ENCODE results near the gene RBM10.

Gene RBM10

DNA sequence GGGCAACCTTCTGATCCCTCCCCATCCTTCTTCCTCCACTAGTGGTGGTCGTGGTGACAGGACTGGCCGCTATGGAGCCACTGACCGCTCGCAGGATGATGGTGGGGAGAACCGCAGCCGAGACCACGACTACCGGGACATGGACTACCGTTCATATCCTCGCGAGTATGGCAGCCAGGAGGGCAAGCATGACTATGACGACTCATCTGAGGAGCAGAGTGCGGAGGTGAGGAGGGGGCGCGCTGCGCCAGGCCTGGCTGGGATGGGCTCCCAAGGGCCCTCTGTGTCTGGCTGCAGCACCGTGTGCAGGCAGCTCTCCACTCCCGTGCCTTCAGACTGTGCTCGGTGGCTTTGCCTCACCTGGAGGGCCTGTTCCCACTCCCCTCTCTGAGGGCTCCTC, 24.3 kb downstream of the RBM10 start:
- H3K36me3 ChIP-seq (ENCODE audit: control insufficient read depth in 1 of 2, insufficient read depth in 2 of 2, low read length in 2 of 2), result peaks cover 18 to 51% of the 10 kb centered on the region in 2 donors

DNA sequence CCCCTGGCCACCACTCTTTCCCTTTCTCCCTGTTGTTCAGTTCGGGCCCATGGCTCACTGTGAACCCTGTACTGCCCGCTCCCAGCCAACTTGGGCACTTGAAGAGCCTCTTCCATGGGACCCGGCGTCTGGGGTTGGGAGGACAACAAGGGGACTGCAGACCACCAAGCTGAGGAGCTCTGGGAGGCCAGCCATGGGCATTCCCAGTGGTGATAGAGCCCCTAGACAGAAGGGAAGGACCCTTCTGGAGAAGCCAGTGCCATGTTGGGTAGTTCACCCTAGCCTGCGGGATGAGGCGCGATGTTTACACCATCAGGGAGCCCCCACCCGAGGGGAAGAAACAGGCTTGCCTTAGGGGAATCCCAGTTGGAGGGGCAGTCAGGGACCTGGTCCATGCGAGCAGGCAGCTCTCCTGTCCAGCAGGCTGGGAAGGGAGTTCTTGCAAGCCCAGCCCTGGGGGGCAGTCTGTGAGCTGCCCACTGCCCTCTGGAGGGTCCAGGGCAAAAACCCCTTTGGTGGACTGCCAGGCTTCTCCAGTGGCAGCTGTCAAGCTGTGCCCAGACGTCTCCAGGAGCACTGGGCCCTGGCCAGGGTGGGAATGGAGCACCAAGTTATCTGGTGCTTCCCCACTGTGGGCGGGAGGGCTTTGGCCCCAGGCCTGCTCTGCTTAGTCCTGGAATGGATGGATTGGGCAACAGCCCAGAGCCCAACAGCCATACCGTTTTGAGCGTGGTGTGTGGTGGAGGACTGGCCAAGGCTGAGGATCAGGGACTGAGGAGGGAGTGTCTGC, 24.9 kb downstream of the RBM10 start:
- Histone ChIP-seq H3K27me3 (ENCODE audit: control insufficient read depth in 1 of 2, insufficient read depth in 2 of 2, low read length in 2 of 2) (no peaks in the 10 kb centered on the region), H3K27ac (ENCODE audit: low read depth, low read length) (no peak overlapping the region), H3K9ac (ENCODE audit: low read depth in 1 of 2, low read length in 2 of 2) (no peak overlapping the region), H3K4me1 (ENCODE audit: control insufficient read depth in 1 of 2, insufficient read depth in 2 of 2, low read length in 2 of 2) (no peaks in the 10 kb centered on the region), H3K36me3 (ENCODE audit: control insufficient read depth in 1 of 2, insufficient read depth in 2 of 2, low read length in 2 of 2) (peaks cover 18 to 48% of the 10 kb centered on the region in 2 donors), H3K4me3 (ENCODE audit: low read depth in 1 of 2, low read length in 2 of 2) (no peak overlapping the region), H3K9me3 (ENCODE audit: control insufficient read depth in 1 of 2, low read length in 2 of 2) (no peaks in the 10 kb centered on the region)

More for the DNA sequence above, 24.3 kb downstream of the RBM10 start:
- Histone ChIP-seq H3K27ac (ENCODE audit: low read depth, low read length) (no peak overlapping the region), H3K27me3 (ENCODE audit: control insufficient read depth in 1 of 2, insufficient read depth in 2 of 2, low read length in 2 of 2) (no peaks in the 10 kb centered on the region), H3K9ac (ENCODE audit: low read depth in 1 of 2, low read length in 2 of 2) (no peak overlapping the region), H3K4me1 (ENCODE audit: control insufficient read depth in 1 of 2, insufficient read depth in 2 of 2, low read length in 2 of 2) (no peaks in the 10 kb centered on the region), H3K4me3 (ENCODE audit: low read depth in 1 of 2, low read length in 2 of 2) (no peak overlapping the region), H3K9me3 (ENCODE audit: control insufficient read depth in 1 of 2, low read length in 2 of 2) (no peaks in the 10 kb centered on the region)

GRCh38 chrX:47170861-47171692, 26.1 kb downstream of the RBM10 start:
- Histone ChIP-seq H3K36me3 (ENCODE audit: control insufficient read depth in 1 of 2, insufficient read depth in 2 of 2, low read length in 2 of 2) (peaks cover 26 to 48% of the 10 kb centered on the region in 2 donors), H3K4me3 (ENCODE audit: low read depth in 1 of 2, low read length in 2 of 2) (no peak overlapping the region), H3K4me1 (ENCODE audit: control insufficient read depth in 1 of 2, insufficient read depth in 2 of 2, low read length in 2 of 2) (no peaks in the 10 kb centered on the region), H3K27ac (ENCODE audit: low read depth, low read length) (no peak overlapping the region), H3K27me3 (ENCODE audit: control insufficient read depth in 1 of 2, insufficient read depth in 2 of 2, low read length in 2 of 2) (no peaks in the 10 kb centered on the region), H3K9me3 (ENCODE audit: control insufficient read depth in 1 of 2, low read length in 2 of 2) (no peaks in the 10 kb centered on the region), H3K9ac (ENCODE audit: low read depth in 1 of 2, low read length in 2 of 2) (no peak overlapping the region)

- H3K9ac ChIP-seq (ENCODE audit: low read depth in 1 of 2, low read length in 2 of 2), result no peak overlapping the region
- H3K27ac ChIP-seq (ENCODE audit: low read depth, low read length), result no peak overlapping the region
- H3K4me1 ChIP-seq (ENCODE audit: control insufficient read depth in 1 of 2, insufficient read depth in 2 of 2, low read length in 2 of 2), result no peaks in the 10 kb centered on the region
- no peaks in the 10 kb centered on the region for H3K27me3 ChIP-seq (ENCODE audit: control insufficient read depth in 1 of 2, insufficient read depth in 2 of 2, low read length in 2 of 2)
- no peak overlapping the region for H3K4me3 ChIP-seq (ENCODE audit: low read depth in 1 of 2, low read length in 2 of 2)
- H3K36me3 ChIP-seq (ENCODE audit: control insufficient read depth in 1 of 2, insufficient read depth in 2 of 2, low read length in 2 of 2), result peaks cover 26 to 56% of the 10 kb centered on the region in 2 donors
- no peaks in the 10 kb centered on the region for H3K9me3 ChIP-seq (ENCODE audit: control insufficient read depth in 1 of 2, low read length in 2 of 2)
Measured at GRCh38 chrX:47171996-47172395, 27.0 kb downstream of the RBM10 start.

DNA sequence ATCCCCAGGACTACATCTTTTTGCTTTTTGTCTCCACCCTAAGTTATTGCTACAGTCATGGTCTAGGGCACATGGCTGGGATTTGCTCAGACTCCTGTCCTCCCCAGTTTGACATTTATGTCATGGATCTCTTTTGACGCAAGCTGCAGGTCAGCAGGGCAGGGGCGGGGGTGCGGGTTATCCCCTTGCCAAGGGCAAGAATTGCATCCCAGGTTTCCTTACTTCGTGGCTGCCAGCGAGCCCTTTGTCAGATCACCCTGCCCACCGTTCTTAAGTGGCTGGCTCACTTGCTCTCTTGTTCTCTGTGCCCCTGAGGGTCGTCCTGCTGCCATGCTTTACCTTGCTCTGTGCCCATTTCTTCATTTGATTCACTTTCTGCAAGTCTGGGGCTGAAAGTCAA, 27.5 kb downstream of the RBM10 start:
- no peak overlapping the region for H3K4me3 ChIP-seq (ENCODE audit: low read depth in 1 of 2, low read length in 2 of 2)
- H3K9ac ChIP-seq (ENCODE audit: low read depth in 1 of 2, low read length in 2 of 2), result no peak overlapping the region
- no peaks in the 10 kb centered on the region for H3K9me3 ChIP-seq (ENCODE audit: control insufficient read depth in 1 of 2, low read length in 2 of 2)
- H3K27me3 ChIP-seq (ENCODE audit: control insufficient read depth in 1 of 2, insufficient read depth in 2 of 2, low read length in 2 of 2), result no peaks in the 10 kb centered on the region
- peaks cover 26 to 62% of the 10 kb centered on the region in 2 donors for H3K36me3 ChIP-seq (ENCODE audit: control insufficient read depth in 1 of 2, insufficient read depth in 2 of 2, low read length in 2 of 2)
- no peak overlapping the region for H3K27ac ChIP-seq (ENCODE audit: low read depth, low read length)
- H3K4me1 ChIP-seq (ENCODE audit: control insufficient read depth in 1 of 2, insufficient read depth in 2 of 2, low read length in 2 of 2), result no peaks in the 10 kb centered on the region

DNA sequence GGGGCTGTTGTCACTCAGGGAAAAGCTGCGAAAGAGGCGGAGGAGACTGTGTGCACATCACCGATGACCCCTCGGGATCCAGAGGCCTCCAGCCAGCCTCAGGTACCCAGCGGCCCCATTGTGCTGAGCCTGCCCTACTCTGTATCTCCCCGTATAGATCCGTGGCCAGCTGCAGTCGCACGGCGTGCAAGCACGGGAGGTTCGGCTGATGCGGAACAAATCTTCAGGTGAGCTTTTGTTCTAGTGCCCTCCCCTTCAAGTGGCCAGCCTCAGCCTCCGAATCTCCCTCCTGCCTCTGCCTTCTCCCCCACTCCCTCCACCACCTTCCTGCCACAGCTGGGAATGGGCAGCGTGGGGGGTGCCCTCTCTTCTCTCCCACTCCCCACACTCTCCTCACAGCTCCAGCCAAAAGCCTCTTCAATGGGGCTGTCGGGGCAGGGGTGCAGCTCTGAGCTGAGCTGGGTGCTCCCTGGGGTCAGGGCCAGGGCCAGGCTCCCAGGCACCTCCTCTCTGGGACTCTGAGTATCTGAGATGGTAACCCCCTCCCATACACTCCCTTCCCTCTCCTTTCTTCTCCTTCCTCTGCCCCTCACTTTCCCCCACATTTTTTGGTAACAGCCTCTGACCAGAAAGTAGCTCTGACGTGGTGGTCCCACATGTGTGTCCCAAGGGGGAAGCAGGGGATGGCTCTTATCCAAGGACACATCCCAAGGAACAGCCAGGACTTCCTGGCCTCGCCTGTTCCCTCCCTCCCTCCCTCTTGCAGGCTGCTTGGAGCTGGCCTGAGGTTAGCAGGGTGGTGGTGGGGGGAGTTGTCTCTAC, 28.2 kb downstream of the RBM10 start:
- no peaks in the 10 kb centered on the region for H3K27me3 ChIP-seq (ENCODE audit: control insufficient read depth in 1 of 2, insufficient read depth in 2 of 2, low read length in 2 of 2)

DNA sequence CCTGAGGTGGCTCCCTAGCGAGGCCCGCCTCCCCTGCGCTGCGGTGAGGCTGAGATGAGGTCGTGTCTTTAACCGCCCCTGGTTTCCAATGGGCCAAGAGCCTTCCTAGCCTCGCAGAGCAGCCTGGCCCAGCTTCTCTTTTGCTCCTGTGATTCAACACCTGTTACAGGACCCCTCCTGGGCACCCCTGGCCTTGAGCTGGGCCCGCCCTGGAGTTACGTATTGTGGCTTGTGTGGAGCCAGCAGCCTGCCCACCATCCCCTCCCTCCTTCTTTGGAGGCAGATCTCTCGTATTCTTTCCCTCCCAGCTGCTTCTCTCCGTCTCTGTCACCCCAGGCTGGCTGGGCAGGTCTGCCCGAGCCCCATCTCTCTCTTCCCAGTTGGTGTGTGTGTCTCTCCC, 29.4 kb downstream of the RBM10 start:
- Histone ChIP-seq H3K27me3 (ENCODE audit: control insufficient read depth in 1 of 2, insufficient read depth in 2 of 2, low read length in 2 of 2) (no peaks in the 10 kb centered on the region), H3K36me3 (ENCODE audit: control insufficient read depth in 1 of 2, insufficient read depth in 2 of 2, low read length in 2 of 2) (peaks cover 25 to 69% of the 10 kb centered on the region in 2 donors), H3K4me1 (ENCODE audit: control insufficient read depth in 1 of 2, insufficient read depth in 2 of 2, low read length in 2 of 2) (no peaks in the 10 kb centered on the region), H3K27ac (ENCODE audit: low read depth, low read length) (no peak overlapping the region), H3K9me3 (ENCODE audit: control insufficient read depth in 1 of 2, low read length in 2 of 2) (no peaks in the 10 kb centered on the region), H3K9ac (ENCODE audit: low read depth in 1 of 2, low read length in 2 of 2) (no peak overlapping the region), H3K4me3 (ENCODE audit: low read depth in 1 of 2, low read length in 2 of 2) (no peak overlapping the region)

More for the DNA sequence above, 28.2 kb downstream of the RBM10 start:
- Histone ChIP-seq H3K27ac (ENCODE audit: low read depth, low read length) (no peak overlapping the region), H3K9ac (ENCODE audit: low read depth in 1 of 2, low read length in 2 of 2) (no peak overlapping the region), H3K36me3 (ENCODE audit: control insufficient read depth in 1 of 2, insufficient read depth in 2 of 2, low read length in 2 of 2) (peaks cover 26 to 68% of the 10 kb centered on the region in 2 donors), H3K9me3 (ENCODE audit: control insufficient read depth in 1 of 2, low read length in 2 of 2) (no peaks in the 10 kb centered on the region), H3K4me1 (ENCODE audit: control insufficient read depth in 1 of 2, insufficient read depth in 2 of 2, low read length in 2 of 2) (no peaks in the 10 kb centered on the region), H3K4me3 (ENCODE audit: low read depth in 1 of 2, low read length in 2 of 2) (no peak overlapping the region)

DNA sequence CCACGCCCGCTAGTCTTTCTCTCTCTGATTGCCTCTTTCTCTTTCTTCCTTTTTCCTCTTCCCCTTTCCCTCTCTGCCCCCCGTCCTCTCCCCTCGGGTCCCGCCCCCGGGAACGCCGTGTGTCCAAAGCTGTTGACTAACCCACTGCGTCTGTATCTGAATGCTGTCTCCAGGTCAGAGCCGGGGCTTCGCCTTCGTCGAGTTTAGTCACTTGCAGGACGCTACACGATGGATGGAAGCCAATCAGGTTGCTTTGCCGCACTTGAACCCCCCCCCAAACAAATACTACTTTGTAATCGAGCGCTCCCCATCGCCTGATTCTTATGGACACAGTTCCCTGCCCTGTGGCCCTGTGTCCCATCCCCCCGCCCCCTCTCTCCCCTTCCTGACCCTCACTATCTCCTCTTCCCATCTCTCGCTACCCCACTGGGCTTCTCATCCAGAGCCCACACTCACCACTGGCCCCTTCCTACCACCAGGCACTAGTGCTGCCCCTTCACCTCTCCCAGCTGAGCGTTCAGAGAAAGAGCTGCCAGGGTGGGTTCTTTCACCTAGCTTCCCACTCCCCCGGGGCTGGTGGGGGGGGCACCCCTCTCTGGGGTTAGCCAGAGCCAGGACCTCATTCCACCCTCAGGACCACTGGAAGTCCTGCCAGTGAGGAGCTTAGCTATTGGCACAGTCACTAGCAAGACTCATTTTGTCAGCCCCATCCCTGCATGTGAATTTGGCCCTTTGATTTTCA, 30.0 kb downstream of the RBM10 start:
- H3K27ac ChIP-seq (ENCODE audit: low read depth, low read length), result no peak overlapping the region
- H3K9ac ChIP-seq (ENCODE audit: low read depth in 1 of 2, low read length in 2 of 2), result no peak overlapping the region
- peaks cover 23 to 68% of the 10 kb centered on the region in 2 donors for H3K36me3 ChIP-seq (ENCODE audit: control insufficient read depth in 1 of 2, insufficient read depth in 2 of 2, low read length in 2 of 2)
- no peak overlapping the region for H3K4me3 ChIP-seq (ENCODE audit: low read depth in 1 of 2, low read length in 2 of 2)
- no peaks in the 10 kb centered on the region for H3K9me3 ChIP-seq (ENCODE audit: control insufficient read depth in 1 of 2, low read length in 2 of 2)
- H3K4me1 ChIP-seq (ENCODE audit: control insufficient read depth in 1 of 2, insufficient read depth in 2 of 2, low read length in 2 of 2), result no peaks in the 10 kb centered on the region
- no peaks in the 10 kb centered on the region for H3K27me3 ChIP-seq (ENCODE audit: control insufficient read depth in 1 of 2, insufficient read depth in 2 of 2, low read length in 2 of 2)

DNA sequence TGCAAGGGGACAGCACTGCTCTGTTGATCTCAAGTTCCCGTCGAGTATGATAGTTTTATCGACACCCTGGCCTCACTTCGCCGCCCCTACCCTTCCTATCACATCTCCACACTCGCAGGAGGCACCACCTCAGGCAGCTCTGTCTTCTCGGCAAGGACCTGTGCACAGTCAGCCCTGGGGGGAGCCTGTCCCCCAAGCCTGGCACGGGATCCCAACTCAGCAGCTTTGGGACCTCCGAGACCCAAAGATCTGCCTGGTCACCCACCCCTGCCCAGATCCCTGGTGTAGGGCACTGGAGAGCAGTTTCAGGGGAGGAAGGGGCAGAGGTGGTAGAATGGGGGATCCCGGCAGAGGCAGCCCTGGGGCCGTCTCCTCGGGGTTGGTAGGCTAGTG, 30.6 kb downstream of the RBM10 start:
- Histone ChIP-seq H3K36me3 (ENCODE audit: control insufficient read depth in 1 of 2, insufficient read depth in 2 of 2, low read length in 2 of 2) (peaks cover 23 to 68% of the 10 kb centered on the region in 2 donors), H3K4me1 (ENCODE audit: control insufficient read depth in 1 of 2, insufficient read depth in 2 of 2, low read length in 2 of 2) (no peaks in the 10 kb centered on the region), H3K4me3 (ENCODE audit: low read depth in 1 of 2, low read length in 2 of 2) (no peak overlapping the region), H3K27ac (ENCODE audit: low read depth, low read length) (no peak overlapping the region), H3K9ac (ENCODE audit: low read depth in 1 of 2, low read length in 2 of 2) (no peak overlapping the region), H3K27me3 (ENCODE audit: control insufficient read depth in 1 of 2, insufficient read depth in 2 of 2, low read length in 2 of 2) (no peaks in the 10 kb centered on the region), H3K9me3 (ENCODE audit: control insufficient read depth in 1 of 2, low read length in 2 of 2) (no peaks in the 10 kb centered on the region)

Data from duodenal mucosa (tissue), 2 donors.